GM10266 (cell line): Measurements from ENCODE around the gene ARID1B.

ENCODE experiments used
- DNase-seq: peaks from one replicate; pipeline ENCODE4 v3.0.0; 2012; ENCODE audit errors: extremely low spot score
- CTCF ChIP-seq: IDR thresholded peaks from 2 replicates; pipeline ENCODE4 v1.5.1; 2012; ENCODE audit warnings: mild to moderate bottlenecking, low read depth; ENCODE audit not compliant: control insufficient read depth, insufficient read depth; ENCODE audit errors: missing control alignments

The ARID1B gene

GRCh38 chr6:157029980-157030690, 253.0 kb downstream of the ARID1B start:
- TF ChIP-seq CTCF = no peak
- DNase-seq = no peak

GRCh38 chr6:157030755-157031154, 253.6 kb downstream of the ARID1B start:
- no peak for DNase-seq
- no peak for TF ChIP-seq CTCF

- no peak for TF ChIP-seq CTCF
- DNase-seq = no peak
Observed at GRCh38 chr6:157032923-157033322, 255.7 kb downstream of the ARID1B start.

GRCh38 chr6:157033428-157034140, 256.4 kb downstream of the ARID1B start:
- no peak for DNase-seq
- TF ChIP-seq CTCF = no peak

- peak; percentile 55 for TF ChIP-seq CTCF
- peak; percentile 34 for DNase-seq
Observed at GRCh38 chr6:157034436-157035230, 257.5 kb downstream of the ARID1B start.

- no peak for TF ChIP-seq CTCF
- DNase-seq = no peak
Observed at GRCh38 chr6:157035546-157035945, 258.4 kb downstream of the ARID1B start.
